ENCODE data around the gene PDIA5.

GRCh38 chr3:123155471-123156011 is 88.7 kb downstream of the PDIA5 start:
- TF ChIP-seq REST (IDR thresholded peaks at IDR 0.05; ENCODE audit: insufficient read depth in 1 of 2, low read depth in 2 of 2, low read length in 2 of 2) (no peak), TAF1 (IDR thresholded peaks at IDR 0.05; ENCODE audit: borderline replicate concordance, insufficient read depth, low read length) (no peak), POLR2AphosphoS5 (IDR thresholded peaks at IDR 0.05; ENCODE audit: low read depth, low read length) (no peak), SIN3A (IDR thresholded peaks at IDR 0.05; ENCODE audit: borderline replicate concordance, insufficient read depth, low read length) (no peak)
